AG09309 (cell line): Measurements from ENCODE around the gene NLK.

Experiments used
- DNase-seq: peaks from one replicate; pipeline ENCODE4 v3.0.0-alpha.2; 2010; ENCODE audit warnings: low read depth
- H3K4me3 ChIP-seq: 2 replicates; pipeline ENCODE4 v1.5.1; 2011; ENCODE audit warnings: mild to moderate bottlenecking, low read depth, low read length, moderate library complexity; ENCODE audit not compliant: control insufficient read depth
- TF ChIP-seq, protein P1 (sequence below): IDR thresholded peaks from 2 replicates; pipeline ENCODE4 v1.5.1; 2011; ENCODE audit warnings: mild to moderate bottlenecking, low read depth, low read length, inconsistent platforms; ENCODE audit not compliant: insufficient read depth, control insufficient read depth; ENCODE audit errors: missing control alignments

Gene NLK

GRCh38 chr17:28188841-28189263 is 146.4 kb downstream of the NLK start:
- TF ChIP-seq, protein P1, sequence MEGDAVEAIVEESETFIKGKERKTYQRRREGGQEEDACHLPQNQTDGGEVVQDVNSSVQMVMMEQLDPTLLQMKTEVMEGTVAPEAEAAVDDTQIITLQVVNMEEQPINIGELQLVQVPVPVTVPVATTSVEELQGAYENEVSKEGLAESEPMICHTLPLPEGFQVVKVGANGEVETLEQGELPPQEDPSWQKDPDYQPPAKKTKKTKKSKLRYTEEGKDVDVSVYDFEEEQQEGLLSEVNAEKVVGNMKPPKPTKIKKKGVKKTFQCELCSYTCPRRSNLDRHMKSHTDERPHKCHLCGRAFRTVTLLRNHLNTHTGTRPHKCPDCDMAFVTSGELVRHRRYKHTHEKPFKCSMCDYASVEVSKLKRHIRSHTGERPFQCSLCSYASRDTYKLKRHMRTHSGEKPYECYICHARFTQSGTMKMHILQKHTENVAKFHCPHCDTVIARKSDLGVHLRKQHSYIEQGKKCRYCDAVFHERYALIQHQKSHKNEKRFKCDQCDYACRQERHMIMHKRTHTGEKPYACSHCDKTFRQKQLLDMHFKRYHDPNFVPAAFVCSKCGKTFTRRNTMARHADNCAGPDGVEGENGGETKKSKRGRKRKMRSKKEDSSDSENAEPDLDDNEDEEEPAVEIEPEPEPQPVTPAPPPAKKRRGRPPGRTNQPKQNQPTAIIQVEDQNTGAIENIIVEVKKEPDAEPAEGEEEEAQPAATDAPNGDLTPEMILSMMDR: no peak
- H3K4me3 ChIP-seq: no peak overlapping the region
- no peak for DNase-seq

DNA sequence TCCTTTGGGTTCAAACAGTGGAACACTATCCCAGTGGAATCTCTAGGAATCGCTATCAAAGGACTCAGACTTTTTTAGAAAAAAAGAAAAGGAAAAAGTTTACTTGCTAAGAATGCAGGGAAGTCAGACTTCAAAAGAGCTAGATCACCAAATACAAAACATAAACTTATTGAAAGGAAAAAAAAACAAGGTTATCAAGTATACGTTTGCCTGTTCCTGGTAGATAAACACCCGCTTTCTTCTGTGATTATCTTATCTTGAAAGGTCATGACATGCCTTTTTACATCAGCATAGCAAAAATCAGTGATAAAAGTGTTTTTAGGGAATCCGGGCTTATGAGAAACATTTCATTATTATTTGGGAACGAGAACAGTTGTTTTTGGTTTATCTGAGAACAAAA is 147.2 kb downstream of the NLK start:
- no peak overlapping the region for H3K4me3 ChIP-seq
- TF ChIP-seq, protein P1: no peak
- DNase-seq: no peak

DNA sequence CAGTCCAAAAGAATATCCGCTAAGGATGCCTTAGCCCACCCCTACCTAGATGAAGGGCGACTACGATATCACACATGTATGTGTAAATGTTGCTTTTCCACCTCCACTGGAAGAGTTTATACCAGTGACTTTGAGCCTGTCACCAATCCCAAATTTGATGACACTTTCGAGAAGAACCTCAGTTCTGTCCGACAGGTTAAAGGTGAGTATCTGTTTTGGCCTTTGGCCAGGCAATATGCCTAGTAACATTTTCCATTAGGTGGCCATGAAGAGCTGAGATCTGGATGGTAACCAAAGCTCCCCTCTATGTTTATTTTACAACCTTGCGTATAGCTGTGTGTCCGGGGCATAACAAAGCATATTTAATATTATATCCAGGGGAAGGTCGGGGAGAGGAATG is 148.5 kb downstream of the NLK start:
- DNase-seq: no peak
- TF ChIP-seq, protein P1: no peak
- no peak overlapping the region for H3K4me3 ChIP-seq

DNA sequence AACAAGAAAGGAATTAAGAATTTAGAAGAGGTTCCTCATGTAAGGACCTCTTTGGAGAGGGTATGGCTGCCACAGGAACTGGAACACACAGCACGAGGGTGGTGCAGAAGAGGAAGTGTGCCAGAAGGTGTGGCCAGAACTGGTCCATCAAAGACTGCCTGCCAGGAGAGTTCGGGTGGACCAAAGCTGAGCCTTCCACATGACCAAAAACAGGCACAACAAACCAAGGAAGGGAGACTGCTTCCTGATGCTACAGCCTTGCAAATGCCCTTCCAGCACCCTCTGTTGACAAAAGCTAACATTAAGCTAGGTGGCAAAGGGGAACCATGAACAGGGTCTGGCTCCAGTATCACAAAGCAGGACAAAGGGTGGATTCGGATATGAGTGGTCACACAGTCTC is 150.8 kb downstream of the NLK start:
- H3K4me3 ChIP-seq: no peak overlapping the region
- no peak for DNase-seq
- TF ChIP-seq, protein P1: no peak

DNA sequence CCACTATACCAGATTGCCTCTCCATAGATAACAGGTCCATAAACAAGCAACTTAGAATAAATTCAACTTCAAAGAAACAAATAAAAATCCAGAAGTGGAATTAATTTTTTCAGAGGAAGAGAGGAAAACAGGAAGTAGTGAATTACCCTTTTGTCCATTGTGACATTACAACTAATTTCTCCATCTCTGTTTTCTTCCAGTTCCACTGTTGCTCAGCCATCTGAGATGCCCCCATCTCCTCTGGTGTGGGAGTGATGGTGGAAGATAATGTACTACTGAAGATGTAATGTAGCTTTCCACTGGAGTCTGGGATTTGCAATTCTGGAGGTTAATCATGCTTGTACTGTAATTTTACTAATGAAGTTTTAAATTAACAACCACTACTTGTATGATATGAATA is 151.9 kb downstream of the NLK start:
- no peak for DNase-seq
- H3K4me3 ChIP-seq: no peak overlapping the region
- TF ChIP-seq, protein P1: no peak

DNA sequence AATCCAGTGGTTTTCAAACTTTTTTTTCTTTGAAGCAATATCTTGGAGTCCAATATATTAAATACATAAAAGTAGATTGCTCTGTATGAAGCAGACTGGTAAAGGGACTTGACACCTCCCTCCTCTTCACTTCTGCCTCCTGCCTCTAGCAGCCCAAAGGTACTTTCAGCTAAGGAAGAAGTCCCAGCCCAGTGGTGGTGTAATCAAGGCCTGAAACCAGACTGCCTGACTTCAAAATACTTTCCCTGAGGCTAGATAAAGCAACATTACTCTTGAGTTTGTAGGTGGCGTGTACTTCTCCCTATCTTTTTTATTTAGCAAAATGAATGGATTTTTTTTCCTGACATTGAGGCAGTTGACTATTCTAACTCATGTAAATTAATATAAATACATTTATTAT is 154.2 kb downstream of the NLK start:
- no peak for DNase-seq
- no peak overlapping the region for H3K4me3 ChIP-seq
- TF ChIP-seq, protein P1: no peak

DNA sequence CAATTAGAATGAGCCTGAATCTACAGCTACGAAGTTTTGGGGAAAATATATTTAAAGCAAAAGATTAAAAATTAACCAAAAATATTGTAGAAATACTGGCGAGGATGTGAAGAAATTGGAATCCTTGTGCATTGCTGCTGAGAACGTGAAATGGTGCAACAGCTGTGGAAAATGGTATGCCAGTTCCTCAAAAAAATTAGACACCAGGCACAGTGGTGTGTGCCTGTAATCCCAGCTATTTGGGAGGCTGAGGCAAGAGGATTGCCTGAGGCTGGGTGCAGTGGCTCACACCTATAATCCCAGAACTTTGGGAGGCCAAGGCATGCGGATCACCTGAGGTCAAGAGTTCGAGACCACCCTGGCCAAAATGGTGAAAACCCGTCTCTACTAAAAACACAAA is 156.6 kb downstream of the NLK start:
- TF ChIP-seq, protein P1: no peak
- H3K4me3 ChIP-seq: no peak overlapping the region
- DNase-seq: no peak
